Suprapubic skin (tissue), 3 donors: ENCODE data around the gene ITGAE.

Experiments
- CTCF ChIP-seq, 2 donors: fragments of 200-600 bp in 1 of 2; fragments of 450-650 bp in 1 of 2; sonication (generic) in 1 of 2; IDR thresholded peaks; one replicate each; pipeline ENCODE4 v1.5.1; 2016 to 2019; ENCODE audit warnings: antibody characterized with exemption in 2 of 2, mild to moderate bottlenecking in 1 of 2, moderate library complexity in 1 of 2
- POLR2AphosphoS5 ChIP-seq, 3 donors: sonication (generic); formaldehyde crosslinking; IDR thresholded peaks; one replicate each; pipeline ENCODE4 v1.6.1; 2017; ENCODE audit warnings: antibody characterized with exemption in 3 of 3

DNA sequence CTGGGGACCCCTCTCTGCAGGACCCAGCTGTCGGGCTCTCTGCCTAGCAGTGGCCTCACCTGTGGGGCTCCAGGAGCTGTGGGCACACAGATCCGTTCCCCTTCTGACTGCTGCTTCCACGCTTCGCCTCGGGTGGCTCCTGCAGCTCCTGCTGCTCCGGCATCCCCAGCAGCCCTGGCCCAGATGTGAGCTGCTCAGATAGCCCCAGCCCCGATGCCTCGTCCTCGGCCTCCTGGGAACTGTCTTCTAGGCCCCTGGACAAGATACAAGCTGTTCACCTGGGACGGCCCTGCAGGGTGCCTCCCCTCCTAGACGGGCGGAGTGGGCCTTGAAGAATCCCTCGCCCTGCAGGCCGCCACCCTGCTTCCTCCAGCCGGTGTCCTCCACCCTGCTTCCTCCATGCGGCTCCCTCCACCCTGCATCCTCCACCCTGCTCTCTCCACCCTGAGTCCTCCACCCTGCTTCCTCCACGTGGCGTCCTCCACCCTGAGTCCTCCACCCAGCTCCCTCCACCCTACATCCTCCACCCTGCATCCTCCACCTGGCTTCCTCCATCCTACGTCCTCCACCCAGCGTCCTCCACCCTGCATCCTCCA lies 121.4 kb downstream of the ITGAE start:
- TF ChIP-seq CTCF (IDR thresholded peaks at IDR 0.05) (no peak), POLR2AphosphoS5 (IDR thresholded peaks at IDR 0.05) (no peak)
